ENCODE data around the gene CAMKMT. TPM values are rescaled to one million over a fixed set of nuclear protein-coding genes. Genes with fewer than 3 reads are reported as not detected.

CAMKMT gene
- total RNA-seq, 1 donor from 2014 or later = 5.6 TPM

DNA sequence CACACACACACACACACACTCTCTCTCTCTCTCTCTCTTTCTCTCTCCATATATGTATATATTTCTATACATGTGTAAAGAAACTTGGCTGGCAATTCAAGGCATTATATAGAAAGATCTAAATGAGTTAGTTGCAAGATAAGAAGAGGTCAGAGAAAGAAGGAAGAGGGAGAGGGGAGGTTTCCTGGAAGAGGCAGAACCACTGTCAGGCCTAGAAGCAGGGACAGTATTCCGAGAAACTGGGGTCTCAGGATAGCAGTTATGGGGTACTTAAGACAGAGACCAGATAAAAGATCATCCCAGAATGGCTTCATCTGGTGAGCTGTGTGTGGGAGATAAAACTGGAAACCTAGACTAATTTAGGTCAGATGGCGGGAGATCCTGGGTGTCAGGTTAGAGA, 180.8 kb downstream of the CAMKMT start:
- intact Hi-C loops (cut with DNase I) = no loop called here
- no peak for DNase-seq (ENCODE audit: low spot score)

DNA sequence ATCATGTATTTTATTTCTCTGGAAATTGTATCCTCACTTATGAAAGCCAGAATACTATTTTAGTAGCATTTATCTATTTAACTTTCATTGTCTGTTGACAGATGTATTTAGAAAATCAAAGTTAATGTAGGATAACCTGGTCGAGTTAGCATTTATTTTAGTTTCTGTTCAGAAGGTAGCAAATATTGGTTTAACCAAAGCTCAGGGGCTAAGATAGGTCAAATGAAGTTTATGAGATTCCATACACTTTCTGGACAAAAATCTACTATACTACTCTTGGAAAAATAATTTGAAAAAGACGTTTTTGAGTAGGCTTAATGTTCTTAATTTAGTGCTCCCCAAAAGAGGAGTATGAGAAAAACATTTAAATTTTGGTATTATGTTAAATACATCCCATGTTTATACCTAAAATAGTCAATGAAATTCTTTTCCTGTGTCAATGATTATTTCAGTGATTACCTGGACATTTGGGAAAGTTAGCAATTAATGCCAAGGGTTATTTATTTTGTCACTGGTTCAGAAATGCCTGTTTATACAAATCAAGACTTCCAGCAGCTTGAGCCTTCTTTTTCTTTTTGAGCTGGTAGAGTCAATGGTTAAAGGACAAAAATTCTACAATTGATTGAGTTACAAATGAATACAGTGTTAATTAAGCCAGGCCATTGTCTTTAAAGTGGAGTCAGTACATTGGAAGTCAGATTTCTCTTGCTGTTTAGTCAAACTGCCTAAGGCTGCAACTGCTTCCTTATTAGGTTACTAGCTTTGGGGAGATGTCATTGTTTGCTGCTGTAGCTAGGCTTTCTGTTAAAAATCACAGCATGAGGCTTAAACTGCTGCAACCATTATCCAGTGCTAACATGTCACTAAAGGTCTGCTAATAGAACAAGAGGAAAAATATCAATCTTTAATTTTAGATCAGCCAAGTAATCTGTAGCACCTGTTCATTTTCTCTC, 182.3 kb downstream of the CAMKMT start:
- no peak for DNase-seq (ENCODE audit: low spot score)
- intact Hi-C loops (cut with DNase I) = no loop called here

DNA sequence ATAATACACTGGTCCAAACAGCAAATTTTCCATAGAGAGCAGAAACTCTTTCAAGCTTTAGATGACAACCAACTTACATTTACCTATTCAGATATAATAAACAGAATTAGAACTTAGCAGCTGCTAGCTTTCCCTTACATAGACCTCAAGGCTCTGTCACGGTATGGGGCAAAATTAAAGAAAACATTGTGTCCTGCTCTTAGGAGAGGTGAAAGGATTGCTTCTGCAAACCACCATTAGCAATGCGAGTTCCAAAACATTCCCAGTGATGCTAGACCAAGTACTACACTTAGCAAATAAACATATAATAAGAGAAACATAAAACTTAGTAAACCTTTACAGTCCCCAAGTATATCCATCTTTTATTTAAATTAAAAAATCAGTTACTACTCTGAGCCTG, 183.3 kb downstream of the CAMKMT start:
- no peak for DNase-seq (ENCODE audit: low spot score)
- intact Hi-C loops (cut with DNase I) = no loop called here

DNA sequence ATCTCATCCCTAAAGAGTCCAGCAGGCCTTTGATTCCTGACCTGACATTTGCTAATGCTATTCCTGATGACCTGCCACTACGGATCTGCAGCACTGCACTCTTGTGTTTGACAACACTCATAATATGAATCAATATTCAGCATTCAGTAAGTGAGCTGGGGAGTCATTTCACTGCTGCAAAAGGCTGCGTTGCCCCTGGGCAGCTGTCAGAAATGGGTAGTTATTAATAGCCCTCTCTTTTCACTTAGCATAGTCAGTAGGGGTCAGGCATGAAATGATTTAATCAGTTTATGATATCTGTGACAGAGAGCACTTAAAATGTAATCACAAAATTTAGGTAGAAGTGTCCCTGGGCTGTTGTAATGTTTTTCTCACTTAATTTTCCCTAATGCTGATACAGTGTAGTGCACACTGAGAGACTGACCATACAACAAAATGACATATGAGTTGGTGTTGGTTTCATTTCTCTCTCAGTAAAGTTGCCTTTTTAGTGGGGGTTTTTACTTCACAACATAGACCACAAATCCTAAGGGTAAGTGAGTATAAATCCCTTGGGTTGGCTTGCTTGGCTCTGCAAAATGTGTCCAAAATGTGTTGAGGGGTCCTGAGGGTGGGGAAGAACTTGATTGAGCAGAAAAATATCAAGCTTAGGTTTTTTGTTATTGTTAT, 184.8 kb downstream of the CAMKMT start:
- DNase-seq (ENCODE audit: low spot score) = no peak
- intact Hi-C loops (cut with DNase I) = no loop called here

DNA sequence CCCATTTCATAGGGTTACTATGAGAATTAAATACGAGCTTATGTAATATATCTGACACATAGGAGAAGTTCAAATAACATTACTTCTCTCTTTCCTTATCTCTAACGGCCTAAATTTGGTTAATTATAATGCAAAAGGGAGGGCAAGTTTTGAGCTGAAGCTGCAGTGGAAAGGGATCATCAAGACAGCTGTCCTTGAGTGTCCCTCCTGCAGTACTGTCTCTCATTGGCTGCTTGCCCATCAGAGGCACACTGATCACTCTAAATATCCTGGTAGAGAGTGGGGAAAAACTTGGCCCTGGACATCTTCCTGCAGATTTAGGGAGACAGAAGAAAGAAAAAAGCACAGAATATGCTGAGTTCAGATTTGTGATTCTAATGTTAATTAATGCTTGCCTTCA, 186.0 kb downstream of the CAMKMT start:
- DNase-seq (ENCODE audit: low spot score) = no peak
- intact Hi-C loops (cut with DNase I) = no loop called here

DNA sequence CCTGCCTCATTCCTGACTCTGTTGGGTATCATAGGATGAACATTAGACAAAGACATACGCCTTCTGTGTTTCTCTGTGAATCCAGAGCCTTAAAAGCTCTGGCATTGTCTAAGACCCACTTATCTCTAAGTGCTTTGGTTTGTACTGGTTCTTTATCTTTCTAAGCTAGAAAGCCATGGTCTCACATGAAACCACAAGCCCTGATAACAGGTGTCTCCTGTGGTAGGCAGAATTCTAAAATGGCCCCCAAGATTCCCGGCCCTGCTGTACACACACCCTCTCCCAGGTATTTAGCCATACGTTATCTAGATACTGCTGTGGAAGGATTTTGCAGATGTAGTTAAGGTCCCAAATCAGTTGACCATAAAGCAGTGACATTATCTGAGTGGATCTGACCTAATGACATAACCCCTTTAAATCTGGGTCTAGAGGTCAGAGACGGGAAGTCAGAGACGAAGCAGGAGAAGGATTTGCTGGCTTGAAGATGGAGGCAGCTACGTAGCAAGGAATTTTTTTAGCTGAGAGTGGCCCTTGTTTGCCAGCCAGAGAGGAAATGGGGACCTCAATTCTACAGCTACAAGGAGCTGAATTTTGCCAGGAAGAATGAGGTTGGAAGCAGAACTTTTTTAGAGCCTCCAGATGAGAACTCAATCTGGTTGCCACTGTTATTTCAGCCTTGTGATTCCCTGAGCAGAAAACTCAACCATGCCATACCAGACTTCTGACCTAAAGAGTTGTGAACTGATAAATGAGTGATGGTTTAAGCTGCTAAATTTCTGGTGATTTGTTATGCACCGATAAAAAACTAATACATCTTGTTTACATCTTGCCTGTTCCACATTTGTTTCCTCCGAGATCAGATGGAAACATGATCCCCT, 186.7 kb downstream of the CAMKMT start:
- intact Hi-C loops (cut with DNase I) = no loop called here
- DNase-seq (ENCODE audit: low spot score) = no peak

DNA sequence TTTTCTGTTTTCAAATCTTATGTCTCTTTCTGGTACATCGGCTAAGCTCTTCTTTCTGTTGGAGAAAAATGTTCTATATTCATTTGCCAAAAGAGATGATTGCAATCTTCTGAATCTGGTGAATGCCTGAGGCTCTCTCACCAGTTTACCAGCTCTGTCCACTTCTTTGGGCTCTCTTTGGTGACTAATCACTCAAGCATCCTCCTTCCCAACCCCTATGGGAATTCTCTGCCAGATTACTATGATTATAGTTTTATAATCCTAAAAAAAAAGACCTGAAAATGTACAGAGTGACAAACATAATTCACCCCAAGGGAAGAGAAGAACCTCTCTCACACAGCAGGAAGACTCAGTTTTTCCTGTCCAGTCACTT, 187.3 kb downstream of the CAMKMT start:
- no peak for DNase-seq (ENCODE audit: low spot score)
- intact Hi-C loops (cut with DNase I) = no loop called here

DNA sequence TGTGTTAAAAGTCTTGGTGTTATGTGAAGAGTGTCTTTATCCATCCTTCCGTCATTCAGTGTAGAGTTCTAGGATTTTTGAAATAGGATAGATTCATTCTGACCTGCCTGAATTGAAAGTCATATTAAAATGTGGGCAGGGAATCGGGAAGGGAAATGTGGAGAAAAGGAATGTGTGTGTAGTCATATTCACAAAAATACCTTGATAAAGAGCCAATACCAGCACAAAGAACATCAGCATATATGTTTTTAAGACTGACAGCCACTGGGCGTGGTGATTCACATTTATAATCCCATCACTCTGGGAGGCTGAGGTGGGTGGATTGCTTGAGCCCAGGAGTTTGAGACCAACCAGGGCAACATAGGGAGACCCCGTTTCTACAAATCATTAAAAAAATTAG, 188.1 kb downstream of the CAMKMT start:
- DNase-seq (ENCODE audit: low spot score) = no peak
- intact Hi-C loops (cut with DNase I) = no loop called here

DNA sequence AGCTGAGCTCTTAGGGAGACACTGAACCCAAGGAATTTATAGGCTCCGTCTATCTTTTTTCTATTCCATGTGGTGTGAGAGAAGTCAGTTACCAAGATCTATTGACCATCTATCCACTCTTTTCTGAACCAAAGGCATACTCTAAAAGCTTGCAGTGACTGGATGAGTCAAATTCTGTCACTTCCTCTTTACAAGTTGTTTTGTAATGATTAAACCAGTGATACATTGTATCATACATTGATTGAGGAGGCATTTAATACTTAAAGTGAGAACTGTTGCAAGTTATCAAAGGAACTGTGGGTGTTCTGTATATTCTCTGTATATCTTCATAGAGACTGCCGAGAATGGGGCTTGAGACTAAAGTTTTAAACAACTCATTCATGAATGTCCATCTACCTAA, 188.8 kb downstream of the CAMKMT start:
- intact Hi-C loops (cut with DNase I) = no loop called here

DNA sequence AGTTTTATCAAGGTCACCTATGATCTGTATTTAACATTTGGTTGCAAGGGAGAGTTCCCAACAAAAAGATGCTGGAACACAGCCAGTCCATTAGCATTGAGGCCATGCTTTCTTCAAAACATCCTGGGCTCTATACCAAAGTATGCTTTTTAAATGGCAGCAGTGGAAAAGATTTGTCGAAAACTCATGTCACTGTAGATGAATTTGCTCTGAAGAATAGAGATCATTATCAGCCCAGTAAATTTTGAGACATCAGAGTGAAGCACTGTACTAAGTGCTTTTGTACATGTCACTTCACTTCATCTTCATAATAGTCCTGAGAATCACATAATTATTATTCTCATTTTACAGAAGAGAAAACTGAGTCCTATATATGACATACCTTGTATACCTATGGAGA, 189.8 kb downstream of the CAMKMT start:
- DNase-seq (ENCODE audit: low spot score) = no peak
- intact Hi-C loops (cut with DNase I) = no loop called here

More for the DNA sequence above, 188.8 kb downstream of the CAMKMT start:
- DNase-seq (ENCODE audit: low spot score) = no peak

DNA sequence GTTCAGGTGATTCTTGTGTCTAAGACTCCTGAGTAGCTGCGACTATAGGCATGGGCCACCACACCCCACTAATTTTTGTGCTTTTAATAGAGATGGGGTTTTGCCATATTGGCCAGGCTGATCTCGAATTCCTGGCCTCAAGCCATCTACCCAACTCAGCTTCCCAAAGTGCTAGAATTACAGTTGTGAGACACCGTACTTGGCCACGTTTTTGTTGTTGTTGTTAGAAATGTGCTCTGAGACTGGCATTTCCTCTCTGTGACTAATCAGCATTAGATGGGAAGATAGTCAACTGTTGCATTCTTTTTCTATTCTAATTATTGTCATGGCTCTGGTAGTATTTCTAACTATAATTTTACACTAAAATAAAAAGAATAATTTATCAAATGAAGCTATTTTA, 191.7 kb downstream of the CAMKMT start:
- intact Hi-C loops (cut with DNase I) = no loop called here
- no peak for DNase-seq (ENCODE audit: low spot score)

DNA sequence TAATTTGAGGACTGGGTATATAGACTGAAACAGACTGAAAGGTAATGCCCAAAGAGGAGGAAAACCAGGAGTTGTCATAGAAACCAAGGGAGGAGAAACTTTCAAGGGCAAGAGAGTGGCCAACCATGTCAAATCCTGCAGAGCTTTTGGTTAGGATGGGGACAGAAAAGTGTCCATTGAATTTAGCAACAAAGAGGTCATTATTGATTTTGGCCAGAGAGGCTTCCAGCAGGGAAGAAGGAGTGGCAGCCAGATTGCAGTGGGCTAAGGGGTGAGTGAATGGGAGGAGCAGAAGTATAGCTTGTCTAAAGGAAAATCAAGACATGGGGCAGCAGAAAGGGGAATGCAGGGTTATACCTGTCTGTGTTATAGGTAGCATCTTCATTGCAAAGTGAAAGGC, 194.0 kb downstream of the CAMKMT start:
- intact Hi-C loops (cut with DNase I) = no loop called here
- no peak for DNase-seq (ENCODE audit: low spot score)

DNA sequence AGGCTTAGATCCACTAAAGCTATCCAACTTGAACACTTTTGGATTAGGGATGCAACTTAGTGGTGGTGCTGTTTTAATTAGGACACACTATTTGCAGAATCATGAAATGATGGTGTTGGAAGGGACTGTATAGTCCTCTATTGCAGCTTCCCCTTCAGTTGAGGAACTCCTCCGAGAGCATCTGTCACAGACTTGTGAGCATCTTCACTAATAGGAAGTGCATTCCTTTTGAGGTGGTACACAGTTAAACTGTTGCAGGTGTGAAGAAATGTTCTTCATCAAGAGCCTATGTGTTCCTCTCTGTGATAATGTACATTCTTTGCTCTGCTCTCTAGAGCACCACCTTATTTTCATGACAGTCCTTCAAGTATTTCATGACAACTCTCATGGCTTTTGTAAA, 197.4 kb downstream of the CAMKMT start:
- intact Hi-C loops (cut with DNase I) = no loop called here
- DNase-seq (ENCODE audit: low spot score) = no peak

DNA sequence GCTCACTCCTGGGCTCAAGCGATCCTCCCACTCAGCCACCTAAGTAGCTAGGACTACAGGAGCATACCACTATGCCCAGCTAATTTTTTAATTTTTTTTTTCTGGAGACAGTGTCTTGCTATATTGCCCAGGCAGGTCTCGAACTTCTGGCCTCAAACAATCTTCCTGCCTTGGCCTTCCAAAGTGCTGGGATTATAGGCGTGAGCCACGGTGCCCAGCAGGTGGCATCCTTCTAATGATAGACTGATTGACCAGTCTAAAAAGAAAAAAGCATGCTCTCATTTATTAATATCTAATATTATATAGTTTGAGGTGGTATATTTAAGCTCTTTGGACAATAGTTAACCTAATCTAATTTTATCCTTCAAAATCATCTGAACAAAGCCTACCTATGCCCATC, 198.6 kb downstream of the CAMKMT start:
- no peak for DNase-seq (ENCODE audit: low spot score)
- intact Hi-C loops (cut with DNase I) = loop anchor here (10.0 kb wide), 1 partner anchor 394 kb away; no protein-coding TSS in a partner anchor

DNA sequence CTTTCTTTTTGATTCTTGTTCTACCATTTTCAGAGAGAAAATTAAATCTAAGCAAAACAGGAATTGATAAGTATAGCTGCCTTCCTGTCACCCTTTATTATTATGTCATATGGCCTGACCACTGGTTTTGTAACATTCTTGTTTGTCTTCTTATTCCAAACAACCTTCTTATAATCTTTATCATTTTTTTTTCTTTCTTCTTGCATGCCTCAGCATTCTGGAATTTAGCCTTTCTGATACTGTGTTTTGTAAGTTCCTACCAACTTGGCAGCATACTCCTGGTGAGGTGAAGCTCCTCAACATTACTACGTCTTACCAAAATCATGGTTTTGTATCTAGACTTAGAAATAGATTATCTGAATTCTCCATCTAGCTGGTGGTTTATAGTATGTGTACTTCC, 199.2 kb downstream of the CAMKMT start:
- intact Hi-C loops (cut with DNase I) = loop anchor here (10.0 kb wide), 1 partner anchor 394 kb away; no protein-coding TSS in a partner anchor
- DNase-seq (ENCODE audit: low spot score) = no peak

DNA sequence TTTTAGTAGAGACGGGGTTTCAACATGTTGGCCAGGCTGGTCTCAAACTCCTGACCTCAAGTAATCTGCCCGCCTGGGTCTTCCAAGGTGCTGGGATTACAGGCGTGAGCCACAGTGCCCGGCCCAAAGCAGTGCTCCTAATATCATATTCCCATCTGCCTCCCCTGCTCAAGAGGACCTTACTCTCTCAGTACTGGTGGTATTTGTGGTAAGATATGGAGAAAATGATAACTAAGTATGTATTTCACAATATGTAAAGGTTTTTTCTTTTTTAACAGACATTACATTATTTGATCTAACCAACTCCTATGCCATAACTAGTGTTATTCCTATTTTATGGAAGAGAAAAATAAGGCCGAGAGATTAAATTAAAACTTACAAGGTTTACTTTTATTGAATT, 201.0 kb downstream of the CAMKMT start:
- no peak for DNase-seq (ENCODE audit: low spot score)
- intact Hi-C loops (cut with DNase I) = loop anchor here (10.0 kb wide), 1 partner anchor 392 kb away; no protein-coding TSS in a partner anchor

DNA sequence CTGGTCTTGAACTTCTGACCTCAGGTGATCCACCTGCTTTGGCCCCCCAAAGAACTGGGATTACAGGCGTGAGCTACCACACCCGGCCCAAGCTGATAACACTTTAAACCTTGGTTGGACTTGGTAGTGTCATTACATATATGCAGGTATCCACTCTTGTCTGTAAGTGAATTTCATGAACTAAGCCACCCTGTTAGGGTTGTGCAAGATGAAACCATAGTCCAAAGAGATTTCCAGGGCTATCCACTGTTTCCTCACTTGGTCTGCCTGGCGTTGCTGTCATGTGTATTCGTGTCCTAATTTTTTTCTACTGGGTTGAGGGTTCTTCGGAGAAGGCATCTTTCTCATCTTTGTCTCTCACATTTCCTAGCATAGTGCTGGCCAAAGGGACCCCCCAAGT, 203.0 kb downstream of the CAMKMT start:
- no peak for DNase-seq (ENCODE audit: low spot score)

DNA sequence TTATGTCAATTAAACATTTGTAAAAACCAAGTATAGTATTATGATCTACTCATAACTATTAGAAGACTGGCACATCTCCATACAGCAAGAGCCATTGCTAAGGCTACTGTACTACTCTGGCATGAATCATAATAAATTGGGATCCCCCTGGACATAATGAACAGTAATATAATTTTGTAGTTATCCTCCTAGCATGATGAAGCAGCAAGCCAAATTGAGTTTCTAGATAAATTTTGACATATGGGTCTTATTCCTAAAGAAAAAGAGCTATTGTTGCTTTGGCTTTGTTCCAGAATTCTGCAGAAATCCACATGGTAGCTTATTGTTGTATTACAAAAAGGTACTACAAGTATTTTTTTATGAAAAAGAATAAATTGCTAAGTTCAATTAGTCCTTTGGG, 204.3 kb downstream of the CAMKMT start:
- intact Hi-C loops (cut with DNase I) = loop anchor here (10.0 kb wide), 1 partner anchor 389 kb away; no protein-coding TSS in a partner anchor
- no peak for DNase-seq (ENCODE audit: low spot score)

More for the DNA sequence above, 203.0 kb downstream of the CAMKMT start:
- intact Hi-C loops (cut with DNase I) = loop anchor here (10.0 kb wide), 1 partner anchor 390 kb away; no protein-coding TSS in a partner anchor

DNA sequence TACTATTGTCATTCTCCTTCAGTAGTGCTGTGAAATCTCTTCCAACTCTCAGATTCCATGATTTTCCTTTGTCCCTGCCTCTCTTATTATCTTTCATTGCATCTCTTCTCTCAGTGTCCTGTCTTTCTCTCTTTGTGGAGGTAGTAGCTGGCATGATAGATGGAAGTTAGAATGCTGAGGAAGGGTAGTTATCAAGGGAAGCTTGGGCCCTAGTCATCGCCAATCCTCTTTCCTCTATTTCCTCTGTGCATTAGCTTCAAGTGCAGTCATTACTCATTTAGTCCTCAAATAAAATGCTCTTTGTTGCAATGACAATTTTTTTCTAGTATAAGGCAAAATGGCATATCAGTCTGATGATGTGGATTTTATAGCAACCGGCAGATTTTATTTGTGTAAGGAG, 207.7 kb downstream of the CAMKMT start:
- intact Hi-C loops (cut with DNase I) = loop anchor here (10.0 kb wide), 1 partner anchor 385 kb away; no protein-coding TSS in a partner anchor
- no peak for DNase-seq (ENCODE audit: low spot score)

DNA sequence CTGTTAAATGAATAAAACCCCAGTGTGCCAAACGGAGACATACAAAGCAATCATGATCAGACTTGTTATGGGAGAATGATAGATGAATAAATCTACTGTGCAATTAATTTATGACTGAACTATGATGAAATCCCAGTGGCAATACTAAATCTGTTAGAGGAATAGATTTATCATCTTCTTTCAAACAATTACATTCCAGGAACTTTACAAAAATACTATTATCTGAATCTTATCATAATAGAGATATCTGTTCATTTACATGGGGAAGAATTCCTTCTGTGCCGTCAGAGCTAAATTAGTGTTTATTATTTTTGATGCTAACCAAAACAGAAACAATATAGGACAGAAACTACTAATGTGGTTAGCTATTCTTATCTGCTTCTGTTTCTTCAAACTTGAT, 208.5 kb downstream of the CAMKMT start:
- DNase-seq (ENCODE audit: low spot score) = no peak
- intact Hi-C loops (cut with DNase I) = no loop called here

Data from cardiac septum (tissue), 1 donor.